Measurements from ENCODE around the gene RAB25. TPM values are rescaled to one million over a fixed set of nuclear protein-coding genes. Genes with fewer than 3 reads are reported as not detected.

Gene RAB25
- total RNA-seq, 1 experiment from 2014 or later = 18.1 TPM

DNA sequence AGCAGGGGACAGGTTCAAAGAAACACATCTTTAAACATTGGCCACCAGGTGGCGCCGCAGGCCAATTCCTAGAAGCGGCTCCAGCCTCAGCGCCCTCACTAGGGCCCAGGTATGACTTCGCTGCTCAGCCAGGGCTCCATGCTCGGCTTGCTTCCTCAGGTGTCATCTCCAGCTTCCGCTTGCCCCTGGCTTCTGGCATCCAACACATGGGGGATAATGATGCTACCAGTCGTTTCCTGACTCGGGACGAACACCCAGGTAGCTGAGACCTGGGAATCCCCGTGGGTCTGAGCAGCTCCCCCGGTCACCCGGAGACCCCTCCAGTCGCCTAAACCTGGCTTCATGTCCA, 29.9 kb downstream of the RAB25 start:
- no peaks in the 10 kb centered on the region for H4K20me1 ChIP-seq (ENCODE audit: low read length)
- no peaks in the 10 kb centered on the region for H3K9me2 ChIP-seq (replicated peaks; ENCODE audit: low read length)
- ATAC-seq (peak; percentile 95), DNase-seq (peak; percentile 97)
- no peak overlapping the region for H3K4me2 ChIP-seq (ENCODE audit: low read length)
- no TSS peak for BruUV-seq (replicated peaks)
- H3K4me3 ChIP-seq (ENCODE audit: low read length) = no peak overlapping the region
- no peaks in the 10 kb centered on the region for H3K27me3 ChIP-seq (ENCODE audit: low read length)
- no peak overlapping the region for H3K27ac ChIP-seq (ENCODE audit: low read length)
- intact Hi-C loops (cut with micrococcal nuclease) = loop anchor here (1.0 kb wide), 3 partner anchors 39 to 134 kb away; no protein-coding TSS in a partner anchor
- H3K4me1 ChIP-seq (ENCODE audit: insufficient read depth, low read length) = peaks cover 21% of the 10 kb centered on the region
- TF ChIP-seq EZH2phosphoT487 (IDR thresholded peaks at IDR 0.05; ENCODE audit: borderline replicate concordance, low read length) = no peak
- peak; percentile 96 for TF ChIP-seq CTCF (conservative IDR thresholded peaks at IDR 0.05; ENCODE audit: low read depth, low read length)
- H3F3A ChIP-seq (ENCODE audit: low read length, unreplicated experiment) = no peaks in the 10 kb centered on the region
- no peaks in the 10 kb centered on the region for H3K9me3 ChIP-seq (ENCODE audit: low read length)
- no peaks in the 10 kb centered on the region for H3K36me3 ChIP-seq (ENCODE audit: low read depth, low read length)
- ChIA-PET POLR2A (ENCODE audit: unreplicated experiment) (interaction anchor here (0.6 kb wide), 1 partner anchor 37 kb away, joined by 3 read pairs; no protein-coding TSS in a partner anchor), CTCF (interaction anchor here (0.5 to 1.9 kb wide), 6 partner anchors 25 to 253 kb away, joined by 3 to 10 read pairs (median 4); no protein-coding TSS in a partner anchor)
- peak overlapping the region; percentile 60 for H2AFZ ChIP-seq (ENCODE audit: low read length)
- H3K79me2 ChIP-seq (ENCODE audit: low read length) = no peaks in the 10 kb centered on the region
- no peak overlapping the region for H3K9ac ChIP-seq (ENCODE audit: low read length)

GRCh38 chr1:156091610-156092009, 30.6 kb downstream of the RAB25 start:
- Histone ChIP-seq H4K20me1 (ENCODE audit: low read length) (no peaks in the 10 kb centered on the region), H2AFZ (ENCODE audit: low read length) (no peak overlapping the region), H3K27me3 (ENCODE audit: low read length) (no peaks in the 10 kb centered on the region), H3K36me3 (ENCODE audit: low read depth, low read length) (no peaks in the 10 kb centered on the region), H3K4me2 (ENCODE audit: low read length) (no peak overlapping the region), H3K27ac (ENCODE audit: low read length) (no peak overlapping the region), H3K9me2 (replicated peaks; ENCODE audit: low read length) (no peaks in the 10 kb centered on the region), H3K9ac (ENCODE audit: low read length) (no peak overlapping the region), H3K79me2 (ENCODE audit: low read length) (no peaks in the 10 kb centered on the region), H3K4me3 (ENCODE audit: low read length) (no peak overlapping the region), H3K4me1 (ENCODE audit: insufficient read depth, low read length) (peaks cover 21% of the 10 kb centered on the region), H3F3A (ENCODE audit: low read length, unreplicated experiment) (no peaks in the 10 kb centered on the region), H3K9me3 (ENCODE audit: low read length) (no peaks in the 10 kb centered on the region)
- DNase-seq = no peak
- intact Hi-C loops (cut with micrococcal nuclease) = no loop called here
- POLR2A ChIA-PET (ENCODE audit: unreplicated experiment) = interaction anchor here (0.6 to 0.9 kb wide), 2 partner anchors 31 to 35 kb away, joined by 4 to 7 read pairs; no protein-coding TSS in a partner anchor
- ATAC-seq = no peak
- CTCF ChIA-PET = interaction anchor here (0.6 to 1.9 kb wide), 4 partner anchors 24 to 142 kb away, joined by 3 to 10 read pairs (median 4); no protein-coding TSS in a partner anchor
- no TSS peak for BruUV-seq (replicated peaks)
- TF ChIP-seq EZH2phosphoT487 (IDR thresholded peaks at IDR 0.05; ENCODE audit: borderline replicate concordance, low read length) = no peak
- TF ChIP-seq CTCF (conservative IDR thresholded peaks at IDR 0.05; ENCODE audit: low read depth, low read length) = no peak
- no peak for TF ChIP-seq EZH2 (IDR thresholded peaks at IDR 0.05; ENCODE audit: low read length, unreplicated experiment)

- no peaks in the 10 kb centered on the region for H3K9me3 ChIP-seq (ENCODE audit: low read length)
- no peaks in the 10 kb centered on the region for H3F3A ChIP-seq (ENCODE audit: low read length, unreplicated experiment)
- CTCF ChIA-PET = interaction anchor here (0.5 to 4.7 kb wide), 10 partner anchors 17 to 119 kb away, joined by 3 to 22 read pairs (median 6); no protein-coding TSS in a partner anchor
- H4K20me1 ChIP-seq (ENCODE audit: low read length) = no peaks in the 10 kb centered on the region
- 0 out of 2 replicates have a peak overlapping the region, but pooled peaks have one; percentile 3 for H3K4me2 ChIP-seq (ENCODE audit: low read length)
- no peak overlapping the region for H2AFZ ChIP-seq (ENCODE audit: low read length)
- BruUV-seq (replicated peaks) = no TSS peak
- peaks cover 40% of the 10 kb centered on the region for H3K4me1 ChIP-seq (ENCODE audit: insufficient read depth, low read length)
- no peak overlapping the region for H3K4me3 ChIP-seq (ENCODE audit: low read length)
- POLR2A ChIA-PET (ENCODE audit: unreplicated experiment) = interaction anchor here (0.7 to 2.0 kb wide), 4 partner anchors 24 to 50 kb away, joined by 3 to 7 read pairs (median 4); no protein-coding TSS in a partner anchor
- intact Hi-C loops (cut with micrococcal nuclease) = loop anchor here (1.0 kb wide), 2 partner anchors 18 to 34 kb away; partner anchors contain the start of gene LMNA
- TF ChIP-seq EZH2phosphoT487 (IDR thresholded peaks at IDR 0.05; ENCODE audit: borderline replicate concordance, low read length) (no peak), CTCF (conservative IDR thresholded peaks at IDR 0.05; ENCODE audit: low read depth, low read length) (no peak), EZH2 (IDR thresholded peaks at IDR 0.05; ENCODE audit: low read length, unreplicated experiment) (no peak)
- H3K27ac ChIP-seq (ENCODE audit: low read length) = peak overlapping the region; percentile 1; the same call in 1 of the 2 replicates
- ATAC-seq (peak; percentile 7), DNase-seq (no peak)
- H3K9ac ChIP-seq (ENCODE audit: low read length) = no peak overlapping the region
- no peaks in the 10 kb centered on the region for H3K79me2 ChIP-seq (ENCODE audit: low read length)
- H3K36me3 ChIP-seq (ENCODE audit: low read depth, low read length) = no peaks in the 10 kb centered on the region
- H3K27me3 ChIP-seq (ENCODE audit: low read length) = no peaks in the 10 kb centered on the region
- no peaks in the 10 kb centered on the region for H3K9me2 ChIP-seq (replicated peaks; ENCODE audit: low read length)
Observed at GRCh38 chr1:156095906-156096508, 35.0 kb downstream of the RAB25 start.

Measured in PC-3 (cell line).